Measurements from ENCODE around the gene NRIP1. TPM values are rescaled to one million over a fixed set of nuclear protein-coding genes. Genes with fewer than 3 reads are reported as not detected.

Gene NRIP1
- total RNA-seq, 6 donors from 2014 or later = 10.5 to 47.2 (median 34.8) TPM

DNA sequence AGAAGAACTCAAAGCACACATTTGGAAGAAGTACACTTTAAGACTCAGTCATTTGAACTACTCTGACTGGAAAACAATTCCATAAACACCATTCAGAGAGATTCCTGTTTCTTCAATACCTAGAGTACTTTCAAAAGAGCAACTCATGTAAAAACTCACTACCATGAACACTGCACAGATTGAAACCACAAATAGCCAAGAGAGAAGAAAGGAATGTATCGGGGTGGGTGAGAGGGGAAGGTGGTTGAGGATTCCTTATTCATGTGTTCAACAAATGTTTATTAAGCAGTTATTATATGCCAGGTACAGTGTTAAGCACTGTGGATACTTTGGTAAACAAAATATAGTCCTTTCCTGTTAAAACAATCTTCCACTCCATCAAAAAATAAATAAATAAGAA, 64.7 kb downstream of the NRIP1 start:
- H3K36me3 ChIP-seq = no peaks in the 10 kb centered on the region
- H3K27ac ChIP-seq = no peak overlapping the region
- DNase-seq (no peak), ATAC-seq (ENCODE audit: low FRiP score in 2 of 2) (no peak)
- H3K27me3 ChIP-seq = no peaks in the 10 kb centered on the region
- no peak for TF ChIP-seq CTCF (IDR thresholded peaks at IDR 0.05)
- TF ChIP-seq EP300 (IDR thresholded peaks at IDR 0.05) = no peak
- no peak for TF ChIP-seq POLR2AphosphoS5 (IDR thresholded peaks at IDR 0.05)
- TF ChIP-seq POLR2A (IDR thresholded peaks at IDR 0.05) = no peak
- 48 to 94% methylated on average over 1 of the region's 1 CpG for WGBS, 2 donors
- H3K9me3 ChIP-seq = no peaks in the 10 kb centered on the region
- peaks cover 9 to 21% (median 12%) of the 10 kb centered on the region in 4 donors for H3K4me1 ChIP-seq
- no peak overlapping the region for H3K4me3 ChIP-seq

GRCh38 chr21:14998784-14999183, 66.0 kb downstream of the NRIP1 start:
- ATAC-seq (ENCODE audit: low FRiP score in 2 of 2) = no peak
- DNase-seq = no peak
- Histone ChIP-seq H3K36me3 (no peaks in the 10 kb centered on the region), H3K4me1 (peaks cover 5 to 19% (median 11%) of the 10 kb centered on the region in 4 donors), H3K9me3 (no peaks in the 10 kb centered on the region), H3K4me3 (no peak overlapping the region), H3K27ac (no peak overlapping the region), H3K27me3 (no peaks in the 10 kb centered on the region)
- 87 to 94% methylated on average over 4 of the region's 4 CpGs for WGBS, 2 donors
- no peak for TF ChIP-seq POLR2A (IDR thresholded peaks at IDR 0.05)
- TF ChIP-seq CTCF (IDR thresholded peaks at IDR 0.05) = no peak
- no peak for TF ChIP-seq EP300 (IDR thresholded peaks at IDR 0.05)
- no peak for TF ChIP-seq POLR2AphosphoS5 (IDR thresholded peaks at IDR 0.05)

DNA sequence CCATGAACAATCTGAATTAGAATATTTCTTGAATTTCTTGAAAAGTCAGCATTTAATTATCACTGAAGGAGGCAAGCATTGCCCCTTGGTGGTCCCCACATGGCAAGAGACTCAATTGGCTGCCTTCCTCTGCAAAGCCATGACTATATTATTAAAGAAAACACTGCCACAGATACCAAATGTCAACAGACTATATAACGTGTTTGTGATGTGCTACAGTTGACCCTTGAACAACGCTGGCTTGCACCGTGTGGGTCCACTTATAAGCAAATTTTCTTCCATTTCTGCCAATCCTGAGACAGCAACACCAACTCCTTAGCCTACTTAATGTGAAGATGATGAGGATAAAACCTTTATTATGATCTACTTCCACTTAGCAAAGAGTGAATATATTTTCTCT, 66.5 kb downstream of the NRIP1 start:
- no peak for ATAC-seq (ENCODE audit: low FRiP score in 2 of 2)
- Histone ChIP-seq H3K27ac (no peak overlapping the region), H3K36me3 (no peaks in the 10 kb centered on the region), H3K4me3 (no peak overlapping the region), H3K27me3 (no peaks in the 10 kb centered on the region), H3K9me3 (no peaks in the 10 kb centered on the region), H3K4me1 (peaks cover 5 to 19% (median 11%) of the 10 kb centered on the region in 4 donors)
- DNase-seq = no peak
- 83 to 86% methylated on average over 3 of the region's 3 CpGs for WGBS, 2 donors
- TF ChIP-seq POLR2AphosphoS5 (IDR thresholded peaks at IDR 0.05) = no peak
- no peak for TF ChIP-seq POLR2A (IDR thresholded peaks at IDR 0.05)
- TF ChIP-seq CTCF (IDR thresholded peaks at IDR 0.05) = no peak
- TF ChIP-seq EP300 (IDR thresholded peaks at IDR 0.05) = no peak

DNA sequence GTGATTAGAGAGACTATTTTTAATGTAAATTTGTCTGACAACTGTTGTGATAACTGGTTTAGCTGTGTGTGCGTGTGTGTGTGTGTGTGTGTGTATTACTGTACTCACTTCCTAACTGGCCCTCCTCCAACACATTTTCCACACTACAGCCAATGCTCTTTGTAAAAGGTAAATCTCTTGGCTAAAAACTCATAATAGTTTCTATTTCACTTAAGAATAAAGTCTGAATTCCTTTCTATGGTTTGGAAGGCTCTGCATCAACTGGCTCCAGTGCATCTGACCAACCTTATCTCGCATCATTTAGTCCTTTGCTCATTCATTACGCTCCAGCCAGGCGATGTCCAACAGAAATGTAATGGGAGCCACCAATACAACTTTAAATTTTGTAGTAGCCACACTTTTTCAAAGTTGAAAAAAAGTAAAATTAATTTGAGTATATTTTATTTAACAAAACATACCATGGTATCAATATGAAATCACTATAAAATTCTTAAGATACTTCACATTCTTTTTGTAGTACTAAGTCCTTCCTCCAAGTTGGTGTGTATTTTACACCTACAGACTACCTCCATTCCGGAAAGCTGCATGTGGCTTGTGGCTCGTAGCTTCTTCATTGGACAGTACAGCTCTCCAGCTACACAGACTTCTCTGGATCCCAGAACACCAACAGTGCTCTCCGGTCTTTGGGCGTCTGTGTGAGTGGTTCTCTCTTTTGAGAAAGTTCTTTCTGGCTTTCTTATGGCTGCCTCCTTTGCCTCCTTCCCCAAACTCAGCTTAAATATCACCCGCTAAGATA, 68.9 kb downstream of the NRIP1 start:
- no peak overlapping the region for H3K27ac ChIP-seq
- H3K9me3 ChIP-seq = no peaks in the 10 kb centered on the region
- H3K4me1 ChIP-seq = peaks cover under 1 to 8% (median 2%) of the 10 kb centered on the region in 4 donors
- WGBS, 2 donors = 88 to 91% methylated on average over 9 of the region's 9 CpGs
- no peaks in the 10 kb centered on the region for H3K27me3 ChIP-seq
- H3K4me3 ChIP-seq = no peak overlapping the region
- no peak for DNase-seq
- no peaks in the 10 kb centered on the region for H3K36me3 ChIP-seq
- no peak for TF ChIP-seq POLR2A (IDR thresholded peaks at IDR 0.05)
- no peak for TF ChIP-seq EP300 (IDR thresholded peaks at IDR 0.05)
- TF ChIP-seq POLR2AphosphoS5 (IDR thresholded peaks at IDR 0.05) = no peak
- TF ChIP-seq CTCF (IDR thresholded peaks at IDR 0.05) = no peak
- no peak for ATAC-seq (ENCODE audit: low FRiP score in 2 of 2)

DNA sequence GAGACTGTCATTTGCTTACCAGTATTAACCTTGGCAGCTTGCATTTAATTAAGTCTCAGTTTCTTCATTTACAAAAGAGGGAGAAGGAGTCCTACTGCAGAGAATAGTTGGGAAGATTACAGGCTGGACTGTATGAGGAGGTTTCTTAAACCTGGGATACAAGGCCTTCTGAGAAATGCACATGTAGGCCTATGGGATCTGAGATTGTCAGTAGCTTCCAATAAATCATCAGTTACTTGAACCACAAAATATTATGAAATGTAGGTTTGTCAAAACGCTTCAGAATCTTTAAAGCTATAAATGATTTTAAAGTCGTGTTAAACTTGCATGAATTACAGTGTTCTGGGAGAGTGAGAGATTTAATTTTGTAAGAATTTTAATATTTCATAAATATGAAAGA, 69.6 kb downstream of the NRIP1 start:
- Histone ChIP-seq H3K9me3 (no peaks in the 10 kb centered on the region), H3K27me3 (no peaks in the 10 kb centered on the region), H3K4me1 (peaks cover 0 to 3% (median 1%) of the 10 kb centered on the region in 4 donors), H3K36me3 (no peaks in the 10 kb centered on the region), H3K4me3 (no peak overlapping the region), H3K27ac (no peak overlapping the region)
- TF ChIP-seq POLR2AphosphoS5 (IDR thresholded peaks at IDR 0.05) (no peak), CTCF (IDR thresholded peaks at IDR 0.05) (no peak), POLR2A (IDR thresholded peaks at IDR 0.05) (no peak), EP300 (IDR thresholded peaks at IDR 0.05) (no peak)
- WGBS, 2 donors = 44 to 71% methylated on average over 2 of the region's 2 CpGs
- DNase-seq (no peak), ATAC-seq (ENCODE audit: low FRiP score in 2 of 2) (no peak)

All from upper lobe of left lung (tissue), 6 donors.